H1 (cell line): ENCODE measurements around the gene KCNK4. TPM values are rescaled to one million over a fixed set of nuclear protein-coding genes. Genes with fewer than 3 reads are reported as not detected.
A peak's percentile ranks its signal among the peaks of the same experiment; 100 is the strongest.

Experiments used
- CTCF ChIA-PET: fragments of 300-600 bp; sonication (Branson Sonifier 250); formaldehyde crosslinking; loops from one replicate; lab custom pipeline; 2021; ENCODE audit not compliant: partially characterized antibody; lab: Charles Lee
- POLR2A ChIA-PET: fragments of 300-600 bp; sonication (Branson Sonifier 250); formaldehyde crosslinking; loops from one replicate; lab custom pipeline; 2021; ENCODE audit warnings: inconsistent platforms; ENCODE audit not compliant: partially characterized antibody; lab: Charles Lee
- DNase-seq, 2 experiments: peaks; one replicate each; pipeline versions ENCODE4 v3.0.0 to v3.0.0-alpha.2; 2010 to 2022; ENCODE audit warnings: low spot score in 2 of 2, low read depth in 1 of 2, mixed read lengths in 1 of 2
- FAIRE-seq: peaks from 2 replicates; lab custom pipeline; 2011; peaks lifted over from hg19 to GRCh38; lab: Jason Lieb, UNC
- H2AFZ ChIP-seq: 2 replicates; pipeline ENCODE4 v1.8.1; 2012; ENCODE audit warnings: low read length, inconsistent platforms
- H2AK5ac ChIP-seq: 2 replicates; pipeline ENCODE4 v1.6.1; 2013; ENCODE audit warnings: low read depth, low read length
- H2BK120ac ChIP-seq: replicated peaks from 2 replicates; pipeline ENCODE3; 2013; ENCODE audit warnings: low read depth, low read length, inconsistent platforms
- H2BK12ac ChIP-seq: 2 replicates; pipeline ENCODE4 v1.6.1; 2013; ENCODE audit warnings: low read depth, low read length
- H2BK15ac ChIP-seq: 2 replicates; pipeline ENCODE4 v1.6.1; 2013; ENCODE audit warnings: low read length
- H2BK20ac ChIP-seq: 2 replicates; pipeline ENCODE4 v1.6.1; 2013; ENCODE audit warnings: low read length
- H2BK5ac ChIP-seq: 2 replicates; pipeline ENCODE4 v1.6.1; 2013; ENCODE audit warnings: low read depth, low read length
- H3K14ac ChIP-seq: 2 replicates; pipeline ENCODE4 v1.6.1; 2013; ENCODE audit warnings: inconsistent platforms; ENCODE audit not compliant: insufficient read length
- H3K18ac ChIP-seq: 2 replicates; pipeline ENCODE4 v1.6.1; 2013; ENCODE audit warnings: low read length; ENCODE audit errors: extremely low read depth
- H3K23ac ChIP-seq: 2 replicates; pipeline ENCODE4 v1.6.1; 2013; ENCODE audit warnings: inconsistent platforms; ENCODE audit not compliant: insufficient read length
- H3K23me2 ChIP-seq: 2 replicates; pipeline ENCODE4 v1.6.1; 2013; ENCODE audit warnings: low read depth, low read length
- H3K27ac ChIP-seq: 2 replicates; pipeline ENCODE4 v1.6.1; 2011; ENCODE audit warnings: low read depth, low read length, inconsistent platforms
- H3K27me3 ChIP-seq, 4 experiments: replicated peaks in 1 of 4; 1 replicate in 1 of 4; 2 replicates in 3 of 4; pipeline versions ENCODE4 v1.6.1 to v1.8.1; 2011 to 2013; ENCODE audit warnings: low read length in 3 of 4, mild to moderate bottlenecking in 3 of 4, inconsistent platforms in 2 of 4, mixed read lengths in 2 of 4, moderate library complexity in 1 of 4; ENCODE audit not compliant: control insufficient read depth in 3 of 4, insufficient read depth in 3 of 4; ENCODE audit errors: extremely low read depth in 1 of 4
- H3K36me3 ChIP-seq, 4 experiments: 2 replicates each; pipeline versions ENCODE4 v1.6.1 to v1.8.1; 2011 to 2013; ENCODE audit warnings: mild to moderate bottlenecking in 4 of 4, low read length in 3 of 4, moderate library complexity in 2 of 4, control low read depth in 1 of 4, inconsistent platforms in 1 of 4; ENCODE audit not compliant: insufficient read depth in 4 of 4, control insufficient read depth in 2 of 4
- H3K4ac ChIP-seq: replicated peaks from 2 replicates; pipeline ENCODE3; 2013; ENCODE audit warnings: low read length, low read depth, mixed read lengths, inconsistent platforms; ENCODE audit not compliant: insufficient read length
- H3K4me1 ChIP-seq, 4 experiments: replicated peaks in 1 of 4; 1 replicate in 1 of 4; 2 replicates in 3 of 4; pipeline versions ENCODE4 v1.6.1 to v1.8.1; 2011 to 2013; ENCODE audit warnings: low read length in 3 of 4, inconsistent platforms in 2 of 4, mixed read lengths in 1 of 4; ENCODE audit not compliant: insufficient read depth in 4 of 4, control insufficient read depth in 3 of 4
- H3K4me2 ChIP-seq, 2 experiments: 2 replicates each; pipeline versions ENCODE4 v1.6.1 to v1.8.1; 2011 to 2013; ENCODE audit warnings: low read depth in 2 of 2, low read length in 2 of 2, control low read depth in 1 of 2, inconsistent platforms in 1 of 2, mild to moderate bottlenecking in 1 of 2; ENCODE audit not compliant: insufficient read depth in 1 of 2
- H3K4me3 ChIP-seq, 4 experiments: fragments of 200-600, 300-600 bp in 1 of 4; sonication (generic), shearing (Covaris generic), sonication (Bioruptor Twin) in 1 of 4; 2 replicates each; pipeline versions ENCODE4 v1.5.1 to v1.8.1; 2011 to 2016; ENCODE audit warnings: low read length in 4 of 4, low read depth in 3 of 4, control low read depth in 2 of 4, inconsistent platforms in 2 of 4, mild to moderate bottlenecking in 2 of 4, mixed read lengths in 1 of 4, moderate library complexity in 1 of 4; ENCODE audit not compliant: insufficient read depth in 2 of 4; ENCODE audit errors: extremely low read depth in 1 of 4
- H3K56ac ChIP-seq: replicated peaks from 2 replicates; pipeline ENCODE3; 2013; ENCODE audit warnings: low read depth, mild to moderate bottlenecking, mixed read lengths, low read length, inconsistent platforms; ENCODE audit not compliant: insufficient read length
- H3K79me1 ChIP-seq: 2 replicates; pipeline ENCODE4 v1.6.1; 2013; ENCODE audit warnings: low read depth, low read length, control low read depth
- H3K79me2 ChIP-seq, 2 experiments: 2 replicates each; pipeline versions ENCODE4 v1.6.1 to v1.8.1; 2012 to 2013; ENCODE audit warnings: low read length in 2 of 2, mild to moderate bottlenecking in 2 of 2, inconsistent platforms in 1 of 2; ENCODE audit not compliant: insufficient read depth in 2 of 2, control insufficient read depth in 1 of 2
- H3K9ac ChIP-seq, 4 experiments: replicated peaks in 1 of 4; 1 replicate in 1 of 4; 2 replicates in 3 of 4; pipeline versions ENCODE4 v1.6.1 to v1.8.1; 2011 to 2013; ENCODE audit warnings: low read depth in 3 of 4, low read length in 3 of 4, control low read depth in 2 of 4, mild to moderate bottlenecking in 2 of 4, moderate library complexity in 2 of 4, inconsistent platforms in 1 of 4; ENCODE audit errors: extremely low read depth in 1 of 4
- H3K9me3 ChIP-seq, 2 experiments: 2 replicates each; pipeline versions ENCODE4 v1.6.1 to v1.8.1; 2012 to 2013; ENCODE audit warnings: mild to moderate bottlenecking in 2 of 2, moderate library complexity in 2 of 2, control low read depth in 1 of 2, inconsistent platforms in 1 of 2, low read depth in 1 of 2, low read length in 1 of 2, mixed read lengths in 1 of 2; ENCODE audit not compliant: insufficient read depth in 2 of 2
- H4K20me1 ChIP-seq, 2 experiments: replicated peaks in 1 of 2; 2 replicates each; pipeline versions ENCODE3 to v1.8.1; 2011 to 2013; ENCODE audit warnings: inconsistent platforms in 2 of 2, low read length in 2 of 2, mild to moderate bottlenecking in 1 of 2; ENCODE audit not compliant: insufficient read depth in 2 of 2, control insufficient read depth in 1 of 2
- H4K5ac ChIP-seq: 2 replicates; pipeline ENCODE4 v1.6.1; 2013; ENCODE audit warnings: low read length, low read depth, mixed read lengths, inconsistent platforms; ENCODE audit not compliant: insufficient read length
- H4K8ac ChIP-seq: 2 replicates; pipeline ENCODE4 v1.8.0; 2013; ENCODE audit warnings: mild to moderate bottlenecking, moderate library complexity, low read length, inconsistent platforms; ENCODE audit not compliant: insufficient read depth; ENCODE audit errors: extremely low read depth
- H4K91ac ChIP-seq: replicated peaks from 2 replicates; pipeline ENCODE3; 2013; ENCODE audit warnings: low read length, mixed read lengths, inconsistent platforms; ENCODE audit not compliant: insufficient read length
- ASH2L ChIP-seq: fragments of 200-600, 300-600 bp; sonication (generic); IDR thresholded peaks from one replicate; pipeline ENCODE4 v1.7.1; 2017; ENCODE audit warnings: low read length
- HDAC6 ChIP-seq: IDR thresholded peaks from one replicate; pipeline ENCODE4 v1.7.1; 2012; ENCODE audit warnings: low read depth, mild to moderate bottlenecking, inconsistent platforms, low read length, moderate library complexity
- KDM4A ChIP-seq: IDR thresholded peaks from one replicate; pipeline ENCODE4 v1.7.1; 2012; ENCODE audit warnings: low read depth, mild to moderate bottlenecking, moderate library complexity, low read length, inconsistent platforms; ENCODE audit not compliant: severe bottlenecking
- MAX ChIP-seq: IDR thresholded peaks from 2 replicates; pipeline ENCODE4 v1.6.1; 2012; ENCODE audit warnings: inconsistent platforms
- PHF8 ChIP-seq: fragments of 200-600 bp; sonication (generic); conservative IDR thresholded peaks from 2 replicates; pipeline ENCODE4 v1.7.1; 2012; ENCODE audit warnings: low read depth, mild to moderate bottlenecking, inconsistent platforms, low read length, moderate library complexity
- POLR2AphosphoS5 ChIP-seq: IDR thresholded peaks from 2 replicates; pipeline ENCODE4 v1.6.1; 2011; ENCODE audit warnings: low read depth, low read length
- SIRT6 ChIP-seq: IDR thresholded peaks from one replicate; pipeline ENCODE4 v1.7.1; 2012; ENCODE audit warnings: low read length, inconsistent platforms
- SIX5 ChIP-seq: IDR thresholded peaks from 2 replicates; pipeline ENCODE4 v1.6.1; 2011; ENCODE audit warnings: mild to moderate bottlenecking, low read depth, low read length
- TBP ChIP-seq: IDR thresholded peaks from 2 replicates; pipeline ENCODE4 v1.6.1; 2011; ENCODE audit warnings: low read depth, low read length, improper control_type of control experiment
- WGBS, 2 experiments: shearing (Covaris generic) in 1 of 2; methylation state at CpG; one replicate each; pipeline versions ENCODE4 v1.1.6 to v1.1.7; 2013 to 2015; ENCODE audit warnings: low lambda C conversion rate in 2 of 2, mixed read lengths in 2 of 2, inconsistent platforms in 1 of 2, low coverage in 1 of 2, missing lambda C conversion rate in 1 of 2; ENCODE audit not compliant: insufficient replicate concordance in 2 of 2, insufficient coverage in 1 of 2, insufficient read length in 1 of 2; ENCODE audit errors: extremely low coverage in 1 of 2, missing lambda C conversion rate in 1 of 2; 5-methylcytosine and 5-hydroxymethylcytosine counted together
- polyA plus RNA-seq, 7 experiments: library from polyadenylated mRNA; depleted of rRNA in 3 of 7; stranded (reverse) in 5 of 7; unstranded in 2 of 7; fragments of >200 nt in 5 of 7; fragments of 200-250 nt in 2 of 7; gene quantifications; 1 replicate in 5 of 7; 2 replicates in 1 of 7; 4 replicates in 1 of 7; pipeline versions ENCODE4 v1.2.1 to v1.2.3, GENCODE V29; 2011 to 2013; ENCODE audit warnings: missing spikeins in 2 of 7, mixed read lengths in 2 of 7
- total RNA-seq: library from RNA; stranded (reverse); fragmentation: NEBNext Ultra II Directional; extraction: Animal tissue kit (Norgen Biotek cat#: 25700); gene quantifications from 2 replicates; pipeline ENCODE4 v1.2.1, GENCODE V29; 2021

The KCNK4 gene
- total and polyA plus RNA-seq, 2 of the 8 experiments (the other 6 are each of a cell fraction or from before 2014, with no cell fraction given): 0.19 TPM; not detected in 1

- H3K4me2 ChIP-seq: peak overlapping the region; percentile 57 to 63
- no peak for FAIRE-seq
- TF ChIP-seq PHF8 (no peak), KDM4A (peak; percentile 63), ASH2L (peak; percentile 16), TBP (no peak), HDAC6 (no peak), SIX5 (no peak), POLR2AphosphoS5 (no peak), MAX (peak; percentile 87), SIRT6 (no peak)
These were observed 6.0 kb downstream of the KCNK4 start for GRCh38 chr11:64296830-64297698.

More at GRCh38 chr11:64296830-64297698, 6.0 kb downstream of the KCNK4 start:
- no peak overlapping the region for H2BK120ac ChIP-seq
- no peak overlapping the region for H2BK15ac ChIP-seq
- no peak overlapping the region for H3K14ac ChIP-seq
- H3K27me3 ChIP-seq: peaks cover 78 to 99% (median 90%) of the 10 kb centered on the region in 4 experiments
- no peaks in the 10 kb centered on the region; a peak in 1 of 4 replicates for H3K9me3 ChIP-seq
- H3K4me3 ChIP-seq: peak overlapping the region in 2 of 4 experiments; percentile 6 to 47; a peak in 3 of 8 replicates
- H3K79me1 ChIP-seq: no peaks in the 10 kb centered on the region
- peaks cover 0 to 27% (median 14%) of the 10 kb centered on the region in 4 experiments; a peak in 5 of 7 replicates for H3K4me1 ChIP-seq
- no peak overlapping the region; the same call in 1 of the 2 replicates for H2AK5ac ChIP-seq
- no peak overlapping the region for H3K4ac ChIP-seq
- H4K91ac ChIP-seq: peak overlapping the region; percentile 65
- no peak overlapping the region for H2BK5ac ChIP-seq
- no peak overlapping the region for H3K9ac ChIP-seq
- H3K36me3 ChIP-seq: peaks cover 0 to 4% (median 0%) of the 10 kb centered on the region in 4 experiments; a peak in 1 of 8 replicates
- ChIA-PET CTCF (interaction anchor here (0.8 to 2.6 kb wide), 7 partner anchors 12 to 279 kb away, joined by 3 to 10 read pairs (median 3); partner anchors contain the start of genes BAD, GPR137 and TRMT112), POLR2A (interaction anchor here (0.5 to 1.9 kb wide), 10 partner anchors 12 to 65 kb away, joined by 3 to 14 read pairs (median 4); partner anchors contain the start of genes BAD, GPR137, PRDX5 and TRMT112)
- H2BK20ac ChIP-seq: peak overlapping the region; percentile 61; the same call in 1 of the 2 replicates
- H4K20me1 ChIP-seq: peaks cover 0 to 17% of the 10 kb centered on the region in 2 experiments
- peak in 1 of 2 experiments; percentile 67 for DNase-seq
- no peak overlapping the region for H4K8ac ChIP-seq
- no peak overlapping the region for H3K23ac ChIP-seq
- peaks cover 7% of the 10 kb centered on the region; the same call in 1 of the 2 replicates for H3K23me2 ChIP-seq
- H3K27ac ChIP-seq: no peak overlapping the region
- H3K79me2 ChIP-seq: no peaks in the 10 kb centered on the region
- 26% methylated on average over 31 of the region's 34 CpGs; no CpG with 5 or more reads in 1 of the 2 experiments for WGBS, 2 experiments
- no peak overlapping the region for H3K18ac ChIP-seq
- peak overlapping the region; percentile 60; the same call in 1 of the 2 replicates for H2BK12ac ChIP-seq
- no peak overlapping the region for H3K56ac ChIP-seq
- no peak overlapping the region; the same call in 1 of the 2 replicates for H2AFZ ChIP-seq
- no peak overlapping the region for H4K5ac ChIP-seq
